HL-60 (cell line): ENCODE data around the gene C6orf132.

ENCODE experiments used
- CTCF ChIP-seq: IDR thresholded peaks from one replicate; pipeline ENCODE4 v1.5.1; 2011; ENCODE audit warnings: low read length, control low read depth, inconsistent platforms; ENCODE audit not compliant: insufficient read depth
- GABPA ChIP-seq: IDR thresholded peaks from 2 replicates; pipeline ENCODE4 v1.6.1; 2012; ENCODE audit warnings: low read depth
- POLR2AphosphoS5 ChIP-seq: IDR thresholded peaks from 2 replicates; pipeline ENCODE4 v1.6.1; 2012; ENCODE audit warnings: low read depth
- REST ChIP-seq: IDR thresholded peaks from 2 replicates; pipeline ENCODE4 v1.6.1; 2012; ENCODE audit warnings: low read depth; ENCODE audit not compliant: insufficient replicate concordance
- SPI1 ChIP-seq: IDR thresholded peaks from 2 replicates; pipeline ENCODE4 v1.6.1; 2012; ENCODE audit warnings: low read depth, mild to moderate bottlenecking, borderline replicate concordance

- TF ChIP-seq CTCF (no peak), REST (no peak), POLR2AphosphoS5 (no peak), GABPA (no peak), SPI1 (no peak)
Observed at GRCh38 chr6:42128460-42129359, 13.7 kb downstream of the C6orf132 start.
